Measurements from ENCODE around the gene PHACTR1. TPM values are rescaled to one million over a fixed set of nuclear protein-coding genes. Genes with fewer than 3 reads are reported as not detected.

Gene PHACTR1
- total RNA-seq, 1 experiment from 2014 or later = 15.5 TPM

DNA sequence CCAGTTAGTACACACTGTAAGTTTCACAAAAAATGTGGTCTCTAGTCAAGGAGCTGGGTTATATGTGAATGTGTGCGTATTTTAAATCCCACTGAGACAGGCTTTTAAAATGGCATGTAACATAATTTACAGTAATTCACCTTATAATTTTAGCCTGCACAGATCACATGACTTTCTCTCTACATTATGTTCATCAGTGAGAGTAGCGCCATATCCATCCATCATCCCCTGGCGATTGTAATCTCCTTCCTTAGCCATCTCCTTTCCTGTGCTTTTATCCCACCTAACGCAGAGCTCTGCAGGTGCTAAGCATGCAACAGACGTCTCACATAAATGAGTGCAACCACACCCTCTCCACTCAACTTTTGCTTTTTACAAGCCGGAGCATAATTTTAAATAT lies 401.0 kb downstream of the PHACTR1 start:
- POLR2A ChIA-PET = no interaction called here
- peaks cover 53% of the 10 kb centered on the region for H3K4me1 Mint-ChIP-seq
- DNase-seq (ENCODE audit: low spot score) (no peak), ATAC-seq (no peak)
- CTCF ChIA-PET = no interaction called here
- H3K36me3 Mint-ChIP-seq = no peaks in the 10 kb centered on the region
- no peak overlapping the region for H3K4me3 Mint-ChIP-seq
- no peaks in the 10 kb centered on the region for H3K9me3 Mint-ChIP-seq
- no peak for TF ChIP-seq ESRRA (CRISPR knock-in tag; IDR thresholded peaks at IDR 0.05; ENCODE audit: borderline replicate concordance)
- no peak for TF ChIP-seq HMGA2 (CRISPR knock-in tag; IDR thresholded peaks at IDR 0.05)
- H3K27ac Mint-ChIP-seq = no peak overlapping the region
- no peaks in the 10 kb centered on the region for H3K27me3 Mint-ChIP-seq (ENCODE audit: low read depth)

DNA sequence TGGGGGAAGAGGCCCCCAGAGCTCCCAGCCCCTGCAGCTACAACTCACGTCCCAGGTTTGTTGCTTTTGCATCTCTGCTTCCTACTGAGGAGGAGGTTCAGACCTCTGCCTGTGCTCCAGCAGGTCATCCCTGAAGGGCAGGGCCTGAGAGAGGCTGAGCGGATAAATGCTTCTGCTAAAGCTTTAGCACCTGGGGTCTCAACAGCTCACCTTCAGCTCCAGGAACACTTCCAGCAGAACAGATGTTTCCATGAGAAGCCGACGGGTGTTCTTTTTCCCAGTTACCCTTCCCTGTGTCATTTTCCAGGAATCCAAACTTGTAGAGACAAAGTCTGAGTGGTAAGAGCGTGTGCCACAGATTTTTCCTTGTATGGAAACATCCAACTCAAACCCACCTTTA lies 403.0 kb downstream of the PHACTR1 start:
- DNase-seq (ENCODE audit: low spot score) (no peak), ATAC-seq (peak; percentile 27)
- ChIA-PET POLR2A (no interaction called here), CTCF (interaction anchor here (1.4 to 1.9 kb wide), 2 partner anchors 17 to 208 kb away, joined by 4 to 9 read pairs; no protein-coding TSS in a partner anchor)
- H3K4me1 Mint-ChIP-seq = peaks cover 35% of the 10 kb centered on the region
- no peaks in the 10 kb centered on the region for H3K9me3 Mint-ChIP-seq
- H3K27me3 Mint-ChIP-seq (ENCODE audit: low read depth) = no peaks in the 10 kb centered on the region
- no peak overlapping the region for H3K4me3 Mint-ChIP-seq
- 0 out of 2 replicates have a peak, but pooled peaks have one; percentile 35 for TF ChIP-seq ZNF263 (CRISPR knock-in tag; IDR thresholded peaks at IDR 0.05; ENCODE audit: low read depth)
- TF ChIP-seq ETV6 (CRISPR knock-in tag; IDR thresholded peaks at IDR 0.05) = no peak
- H3K36me3 Mint-ChIP-seq = no peaks in the 10 kb centered on the region
- no peak overlapping the region for H3K27ac Mint-ChIP-seq

DNA sequence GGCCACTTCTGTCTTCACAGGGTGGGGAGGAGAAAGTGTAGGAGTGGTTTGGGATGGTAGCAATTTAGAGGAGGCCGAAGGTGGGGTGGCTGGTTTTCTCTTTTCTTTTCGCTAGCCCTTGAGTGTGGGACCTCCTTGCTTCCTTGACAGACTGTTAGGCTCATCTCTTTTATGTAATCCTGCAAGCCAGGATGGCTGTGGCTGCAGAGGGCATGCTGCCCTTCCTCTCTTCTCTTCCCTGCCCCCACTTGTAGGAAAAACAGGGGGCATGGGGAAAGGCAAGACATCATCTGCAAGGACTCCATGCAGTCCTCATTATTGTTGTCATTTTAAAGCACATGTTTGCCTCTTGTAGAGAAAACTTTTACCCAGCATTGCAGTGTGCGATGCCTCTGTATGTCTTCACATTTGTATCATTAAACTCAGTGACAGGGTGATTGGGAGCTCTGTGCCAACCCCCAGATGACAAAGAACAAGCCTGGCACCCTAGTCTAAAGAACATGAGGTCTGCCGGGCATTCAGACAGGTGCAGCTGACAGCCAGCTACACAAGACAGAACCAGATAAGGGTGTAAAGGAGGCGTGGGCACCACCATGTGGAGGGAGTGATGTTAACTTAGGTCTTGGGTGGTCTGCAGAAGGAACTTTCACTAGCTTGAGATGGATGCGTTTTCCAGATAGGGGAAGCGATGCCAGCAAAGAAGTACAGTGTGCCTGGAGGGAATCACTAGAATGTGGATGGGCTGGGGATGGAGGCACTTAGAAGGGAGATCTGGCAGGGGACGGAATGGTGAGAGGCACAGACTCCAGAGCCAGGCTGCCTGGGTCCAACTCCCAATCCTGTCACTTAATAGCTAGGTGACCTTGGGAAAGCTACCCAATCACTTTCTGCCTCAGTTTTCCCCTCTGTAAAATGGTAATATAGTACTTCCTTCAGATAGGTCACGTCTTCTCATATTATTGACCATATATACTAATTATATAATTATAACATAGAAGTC lies 404.2 kb downstream of the PHACTR1 start:
- TF ChIP-seq, protein P1, sequence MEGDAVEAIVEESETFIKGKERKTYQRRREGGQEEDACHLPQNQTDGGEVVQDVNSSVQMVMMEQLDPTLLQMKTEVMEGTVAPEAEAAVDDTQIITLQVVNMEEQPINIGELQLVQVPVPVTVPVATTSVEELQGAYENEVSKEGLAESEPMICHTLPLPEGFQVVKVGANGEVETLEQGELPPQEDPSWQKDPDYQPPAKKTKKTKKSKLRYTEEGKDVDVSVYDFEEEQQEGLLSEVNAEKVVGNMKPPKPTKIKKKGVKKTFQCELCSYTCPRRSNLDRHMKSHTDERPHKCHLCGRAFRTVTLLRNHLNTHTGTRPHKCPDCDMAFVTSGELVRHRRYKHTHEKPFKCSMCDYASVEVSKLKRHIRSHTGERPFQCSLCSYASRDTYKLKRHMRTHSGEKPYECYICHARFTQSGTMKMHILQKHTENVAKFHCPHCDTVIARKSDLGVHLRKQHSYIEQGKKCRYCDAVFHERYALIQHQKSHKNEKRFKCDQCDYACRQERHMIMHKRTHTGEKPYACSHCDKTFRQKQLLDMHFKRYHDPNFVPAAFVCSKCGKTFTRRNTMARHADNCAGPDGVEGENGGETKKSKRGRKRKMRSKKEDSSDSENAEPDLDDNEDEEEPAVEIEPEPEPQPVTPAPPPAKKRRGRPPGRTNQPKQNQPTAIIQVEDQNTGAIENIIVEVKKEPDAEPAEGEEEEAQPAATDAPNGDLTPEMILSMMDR (IDR thresholded peaks at IDR 0.05) = 0 out of 2 replicates have a peak, but pooled peaks have one; percentile 9
- no peak for TF ChIP-seq SMAD3 (CRISPR knock-in tag; IDR thresholded peaks at IDR 0.05; ENCODE audit: borderline replicate concordance)
- H3K4me1 Mint-ChIP-seq = peaks cover 28% of the 10 kb centered on the region
- H3K36me3 Mint-ChIP-seq = no peaks in the 10 kb centered on the region
- DNase-seq (ENCODE audit: low spot score) (peak; percentile 27), ATAC-seq (peak; percentile 73)
- no peaks in the 10 kb centered on the region for H3K27me3 Mint-ChIP-seq (ENCODE audit: low read depth)
- CTCF ChIA-PET = interaction anchor here (0.5 to 1.8 kb wide), 8 partner anchors 20 to 830 kb away, joined by 3 to 14 read pairs (median 4); no protein-coding TSS in a partner anchor
- no peak overlapping the region for H3K4me3 Mint-ChIP-seq
- POLR2A ChIA-PET = no interaction called here
- H3K9me3 Mint-ChIP-seq = no peaks in the 10 kb centered on the region
- no peak overlapping the region for H3K27ac Mint-ChIP-seq

DNA sequence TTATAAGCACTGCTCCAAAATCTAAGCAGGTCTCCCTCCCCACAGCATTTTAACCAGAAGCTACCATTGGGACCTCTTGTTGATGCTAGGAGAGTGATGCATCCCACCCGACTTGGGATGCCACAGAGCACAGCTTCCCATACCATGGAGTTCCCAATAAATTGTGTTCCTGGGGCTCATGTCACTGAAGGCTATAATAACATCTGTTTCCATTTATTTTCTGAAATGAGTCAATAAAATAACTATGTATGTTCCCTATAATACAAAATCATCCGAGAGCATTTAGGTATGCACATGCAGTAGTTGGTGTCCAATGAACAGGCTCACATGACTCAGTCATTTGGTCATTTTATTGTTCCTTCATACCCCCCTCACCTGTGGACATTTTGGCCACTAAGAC lies 407.6 kb downstream of the PHACTR1 start:
- no peaks in the 10 kb centered on the region for H3K36me3 Mint-ChIP-seq
- TF ChIP-seq ZNF219 (CRISPR knock-in tag; IDR thresholded peaks at IDR 0.05; ENCODE audit: borderline replicate concordance) (no peak), ATF1 (CRISPR knock-in tag; IDR thresholded peaks at IDR 0.05) (no peak), NR3C1 (CRISPR knock-in tag; conservative IDR thresholded peaks at IDR 0.05; ENCODE audit: low read depth) (no peak)
- TF ChIP-seq, protein P2, sequence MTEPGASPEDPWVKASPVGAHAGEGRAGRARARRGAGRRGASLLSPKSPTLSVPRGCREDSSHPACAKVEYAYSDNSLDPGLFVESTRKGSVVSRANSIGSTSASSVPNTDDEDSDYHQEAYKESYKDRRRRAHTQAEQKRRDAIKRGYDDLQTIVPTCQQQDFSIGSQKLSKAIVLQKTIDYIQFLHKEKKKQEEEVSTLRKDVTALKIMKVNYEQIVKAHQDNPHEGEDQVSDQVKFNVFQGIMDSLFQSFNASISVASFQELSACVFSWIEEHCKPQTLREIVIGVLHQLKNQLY (CRISPR knock-in tag; IDR thresholded peaks at IDR 0.05) = no peak
- CTCF ChIA-PET = interaction anchor here (1.1 kb wide), 1 partner anchor 231 kb away, joined by 4 read pairs; no protein-coding TSS in a partner anchor
- POLR2A ChIA-PET = no interaction called here
- H3K4me3 Mint-ChIP-seq = no peak overlapping the region
- peaks cover 17% of the 10 kb centered on the region for H3K4me1 Mint-ChIP-seq
- peaks cover 9% of the 10 kb centered on the region for H3K9me3 Mint-ChIP-seq
- no peak overlapping the region for H3K27ac Mint-ChIP-seq
- no peak for ATAC-seq
- no peak for DNase-seq (ENCODE audit: low spot score)
- no peaks in the 10 kb centered on the region for H3K27me3 Mint-ChIP-seq (ENCODE audit: low read depth)

DNA sequence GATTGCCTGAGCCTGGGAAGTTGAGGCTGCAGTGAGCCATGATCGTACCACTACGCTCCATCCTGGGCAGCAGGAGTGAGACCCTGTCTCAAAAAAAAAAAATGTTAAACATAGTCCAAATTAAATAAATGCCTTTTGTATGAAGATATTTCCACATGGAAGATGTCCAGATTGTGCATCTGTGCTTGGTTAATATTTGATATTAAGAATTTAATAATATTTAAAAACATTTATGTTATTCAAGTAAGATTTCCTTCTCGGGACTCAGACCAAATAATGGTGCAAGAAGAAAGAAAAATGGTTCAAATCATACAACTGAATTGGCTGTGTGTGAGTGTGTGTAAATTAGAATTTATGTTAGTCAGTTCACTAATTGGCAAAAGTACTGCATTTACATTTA lies 409.3 kb downstream of the PHACTR1 start:
- Mint-ChIP-seq H3K4me1 (peaks cover 2% of the 10 kb centered on the region), H3K36me3 (no peaks in the 10 kb centered on the region), H3K27me3 (ENCODE audit: low read depth) (no peaks in the 10 kb centered on the region), H3K4me3 (no peak overlapping the region), H3K27ac (no peak overlapping the region), H3K9me3 (peaks cover 9% of the 10 kb centered on the region)
- TF ChIP-seq SMAD4 (CRISPR knock-in tag; IDR thresholded peaks at IDR 0.05) (no peak), ZBTB21 (CRISPR knock-in tag; IDR thresholded peaks at IDR 0.05; ENCODE audit: borderline replicate concordance) (no peak), NR3C1 (CRISPR knock-in tag; conservative IDR thresholded peaks at IDR 0.05; ENCODE audit: low read depth) (no peak)
- TF ChIP-seq, protein P3, sequence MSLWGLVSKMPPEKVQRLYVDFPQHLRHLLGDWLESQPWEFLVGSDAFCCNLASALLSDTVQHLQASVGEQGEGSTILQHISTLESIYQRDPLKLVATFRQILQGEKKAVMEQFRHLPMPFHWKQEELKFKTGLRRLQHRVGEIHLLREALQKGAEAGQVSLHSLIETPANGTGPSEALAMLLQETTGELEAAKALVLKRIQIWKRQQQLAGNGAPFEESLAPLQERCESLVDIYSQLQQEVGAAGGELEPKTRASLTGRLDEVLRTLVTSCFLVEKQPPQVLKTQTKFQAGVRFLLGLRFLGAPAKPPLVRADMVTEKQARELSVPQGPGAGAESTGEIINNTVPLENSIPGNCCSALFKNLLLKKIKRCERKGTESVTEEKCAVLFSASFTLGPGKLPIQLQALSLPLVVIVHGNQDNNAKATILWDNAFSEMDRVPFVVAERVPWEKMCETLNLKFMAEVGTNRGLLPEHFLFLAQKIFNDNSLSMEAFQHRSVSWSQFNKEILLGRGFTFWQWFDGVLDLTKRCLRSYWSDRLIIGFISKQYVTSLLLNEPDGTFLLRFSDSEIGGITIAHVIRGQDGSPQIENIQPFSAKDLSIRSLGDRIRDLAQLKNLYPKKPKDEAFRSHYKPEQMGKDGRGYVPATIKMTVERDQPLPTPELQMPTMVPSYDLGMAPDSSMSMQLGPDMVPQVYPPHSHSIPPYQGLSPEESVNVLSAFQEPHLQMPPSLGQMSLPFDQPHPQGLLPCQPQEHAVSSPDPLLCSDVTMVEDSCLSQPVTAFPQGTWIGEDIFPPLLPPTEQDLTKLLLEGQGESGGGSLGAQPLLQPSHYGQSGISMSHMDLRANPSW (CRISPR knock-in tag; conservative IDR thresholded peaks at IDR 0.05; ENCODE audit: low read depth) = no peak
- TF ChIP-seq, protein P4, sequence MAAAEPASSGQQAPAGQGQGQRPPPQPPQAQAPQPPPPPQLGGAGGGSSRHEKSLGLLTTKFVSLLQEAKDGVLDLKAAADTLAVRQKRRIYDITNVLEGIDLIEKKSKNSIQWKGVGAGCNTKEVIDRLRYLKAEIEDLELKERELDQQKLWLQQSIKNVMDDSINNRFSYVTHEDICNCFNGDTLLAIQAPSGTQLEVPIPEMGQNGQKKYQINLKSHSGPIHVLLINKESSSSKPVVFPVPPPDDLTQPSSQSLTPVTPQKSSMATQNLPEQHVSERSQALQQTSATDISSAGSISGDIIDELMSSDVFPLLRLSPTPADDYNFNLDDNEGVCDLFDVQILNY (CRISPR knock-in tag; IDR thresholded peaks at IDR 0.05) = no peak
- CTCF ChIA-PET = interaction anchor here (0.6 kb wide), 1 partner anchor 53 kb away, joined by 3 read pairs; no protein-coding TSS in a partner anchor
- ATAC-seq = no peak
- DNase-seq (ENCODE audit: low spot score) = no peak
- POLR2A ChIA-PET = no interaction called here

Data from WTC11 (cell line).